Measurements from ENCODE around the gene DCK. TPM values are rescaled to one million over a fixed set of nuclear protein-coding genes. Genes with fewer than 3 reads are reported as not detected.

The DCK gene
- 61.2 TPM for polyA plus RNA-seq (2012; ENCODE audit: insufficient read depth, insufficient read length)

GRCh38 chr4:70993181-70994068 lies at the start of gene DCK:
Gene DCK (plus strand): TSS chr4:70993649. CDS start chr4:70993836, 187 bp downstream.
- DNase-seq (ENCODE audit: low read depth, low spot score), result peak; percentile 86
- H3K4me3 ChIP-seq (ENCODE audit: low read length), result peak within 1 kb of the TSS; percentile 93

- DNase-seq (ENCODE audit: low read depth, low spot score), result no peak
- no peak overlapping the region for H3K4me3 ChIP-seq (ENCODE audit: low read length)
Observed at GRCh38 chr4:70945046-70945445, 48.4 kb upstream of the DCK start.

- DNase-seq (ENCODE audit: low read depth, low spot score), result no peak
Observed at GRCh38 chr4:70945452-70946055, 47.9 kb upstream of the DCK start.

GRCh38 chr4:70946939-70947338 lies 46.5 kb upstream of the DCK start:
- DNase-seq (ENCODE audit: low read depth, low spot score), result no peak
- H3K4me3 ChIP-seq (ENCODE audit: low read length), result no peak overlapping the region

More at GRCh38 chr4:70945452-70946055, 47.9 kb upstream of the DCK start:
- H3K4me3 ChIP-seq (ENCODE audit: low read length), result no peak overlapping the region

- H3K4me3 ChIP-seq (ENCODE audit: low read length), result no peak overlapping the region
- DNase-seq (ENCODE audit: low read depth, low spot score), result no peak
Observed at GRCh38 chr4:70948665-70949260, 44.7 kb upstream of the DCK start.

- H3K4me3 ChIP-seq (ENCODE audit: low read length), result no peak overlapping the region
- DNase-seq (ENCODE audit: low read depth, low spot score), result no peak
Observed at GRCh38 chr4:70954032-70954431, 39.4 kb upstream of the DCK start.

DNA sequence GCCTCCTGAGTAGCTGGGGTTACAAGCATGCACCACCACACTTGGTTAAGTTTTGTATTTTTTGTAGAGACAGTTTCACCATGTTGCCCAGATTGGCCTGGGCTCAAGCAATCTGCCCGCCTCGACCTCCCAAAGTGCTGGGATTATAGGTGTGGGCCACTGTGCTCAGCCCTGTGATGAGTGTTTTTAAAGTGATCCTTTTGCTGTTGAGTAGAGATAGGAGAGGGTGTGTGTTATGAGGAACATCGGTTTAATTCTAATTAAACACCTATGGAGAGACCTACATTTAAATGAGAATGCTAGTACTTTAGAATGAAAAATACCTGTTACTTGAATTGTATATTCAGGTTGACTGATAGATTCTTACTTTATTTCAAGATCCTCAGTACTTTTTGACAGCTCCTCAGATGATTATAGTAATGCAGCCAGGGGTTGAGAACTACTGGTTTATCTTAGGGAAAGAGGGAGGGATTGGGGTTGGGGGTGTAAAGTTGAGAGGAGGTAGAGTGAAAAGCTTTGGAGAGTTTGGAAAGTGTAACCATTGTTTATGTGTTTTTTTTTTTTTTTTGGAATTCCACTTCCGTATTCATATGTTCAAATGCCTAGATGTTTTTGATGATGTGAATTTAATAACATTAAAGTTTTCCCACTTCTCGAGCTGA lies 36.8 kb upstream of the DCK start:
- H3K4me3 ChIP-seq (ENCODE audit: low read length), result no peak overlapping the region

DNA sequence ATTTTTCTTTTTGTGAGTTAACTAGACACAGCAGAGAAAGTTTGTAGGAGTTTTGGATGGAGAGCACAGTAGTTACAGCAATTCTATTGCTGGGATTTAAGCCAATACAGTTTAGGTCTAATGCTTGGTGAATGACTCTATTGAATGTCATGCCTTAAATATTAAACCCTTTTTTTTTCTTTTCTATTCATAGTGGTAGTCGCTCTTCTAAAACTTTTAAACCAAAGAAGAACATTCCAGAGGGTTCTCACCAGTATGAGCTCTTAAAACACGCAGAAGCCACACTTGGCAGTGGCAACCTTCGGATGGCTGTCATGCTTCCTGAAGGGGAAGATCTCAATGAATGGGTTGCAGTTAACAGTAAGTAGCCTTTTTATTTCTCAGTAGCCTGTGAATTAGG lies 34.8 kb upstream of the DCK start:
- H3K4me3 ChIP-seq (ENCODE audit: low read length), result no peak overlapping the region
- no peak for DNase-seq (ENCODE audit: low read depth, low spot score)

More for the DNA sequence above, 36.8 kb upstream of the DCK start:
- no peak for DNase-seq (ENCODE audit: low read depth, low spot score)

DNA sequence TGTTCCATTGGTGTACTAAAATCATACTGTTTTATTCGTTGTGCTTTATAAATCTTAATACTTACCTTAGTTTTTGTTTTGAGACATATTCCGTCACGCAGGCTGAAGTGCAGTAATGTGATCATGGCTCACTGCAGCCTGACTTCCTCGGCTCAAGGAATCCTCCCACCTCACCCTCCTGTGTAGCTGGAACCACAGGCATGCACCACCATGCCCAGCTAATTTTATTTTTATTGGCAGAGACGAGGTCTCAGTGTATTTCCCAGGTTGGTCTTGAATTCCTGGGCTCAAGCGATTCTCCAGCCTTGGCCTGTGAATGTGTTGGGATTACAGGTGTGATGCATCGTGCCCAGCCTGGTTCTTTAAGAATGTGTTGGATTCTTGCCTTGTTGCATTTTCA lies 24.4 kb upstream of the DCK start:
- DNase-seq (ENCODE audit: low read depth, low spot score), result no peak
- no peak overlapping the region for H3K4me3 ChIP-seq (ENCODE audit: low read length)

- DNase-seq (ENCODE audit: low read depth, low spot score), result no peak
- no peak overlapping the region for H3K4me3 ChIP-seq (ENCODE audit: low read length)
Observed at GRCh38 chr4:70976252-70976651, 17.2 kb upstream of the DCK start.

DNA sequence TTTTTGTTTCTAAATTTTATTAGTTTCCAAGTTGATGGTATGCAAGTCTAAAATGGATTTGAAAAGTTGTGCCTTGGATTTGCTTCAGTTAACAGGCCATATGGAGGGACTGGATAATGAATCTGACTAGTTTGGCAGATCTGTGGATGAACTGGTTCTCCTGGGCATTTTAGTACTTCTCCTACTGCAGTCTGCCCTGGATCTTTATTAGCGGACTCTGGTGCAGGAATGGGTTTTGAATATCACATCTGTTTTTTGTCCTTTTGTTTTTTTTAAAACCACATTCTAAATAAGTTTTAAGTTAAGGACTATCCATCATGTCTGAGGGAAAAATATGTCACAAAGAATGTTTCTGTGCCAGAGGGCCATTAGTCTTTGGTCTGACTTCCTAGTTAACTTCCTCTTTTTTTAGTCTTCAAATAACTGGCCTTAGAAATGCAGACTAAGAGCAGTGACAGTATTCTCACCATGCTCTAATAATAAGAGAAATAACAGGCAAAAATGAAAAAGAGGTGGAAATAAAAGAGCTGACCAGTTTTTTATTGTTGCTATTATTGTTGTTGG lies 13.9 kb upstream of the DCK start:
- no peak for DNase-seq (ENCODE audit: low read depth, low spot score)

GRCh38 chr4:70980196-70980595 lies 13.3 kb upstream of the DCK start:
- no peak overlapping the region for H3K4me3 ChIP-seq (ENCODE audit: low read length)
- no peak for DNase-seq (ENCODE audit: low read depth, low spot score)

More for the DNA sequence above, 13.9 kb upstream of the DCK start:
- no peak overlapping the region for H3K4me3 ChIP-seq (ENCODE audit: low read length)

- no peak overlapping the region for H3K4me3 ChIP-seq (ENCODE audit: low read length)
Observed at GRCh38 chr4:70984106-70984505, 9.3 kb upstream of the DCK start.

GRCh38 chr4:70984589-70984988 lies 8.9 kb upstream of the DCK start:
- DNase-seq (ENCODE audit: low read depth, low spot score), result no peak
- no peak overlapping the region for H3K4me3 ChIP-seq (ENCODE audit: low read length)

More at GRCh38 chr4:70984106-70984505, 9.3 kb upstream of the DCK start:
- no peak for DNase-seq (ENCODE audit: low read depth, low spot score)

DNA sequence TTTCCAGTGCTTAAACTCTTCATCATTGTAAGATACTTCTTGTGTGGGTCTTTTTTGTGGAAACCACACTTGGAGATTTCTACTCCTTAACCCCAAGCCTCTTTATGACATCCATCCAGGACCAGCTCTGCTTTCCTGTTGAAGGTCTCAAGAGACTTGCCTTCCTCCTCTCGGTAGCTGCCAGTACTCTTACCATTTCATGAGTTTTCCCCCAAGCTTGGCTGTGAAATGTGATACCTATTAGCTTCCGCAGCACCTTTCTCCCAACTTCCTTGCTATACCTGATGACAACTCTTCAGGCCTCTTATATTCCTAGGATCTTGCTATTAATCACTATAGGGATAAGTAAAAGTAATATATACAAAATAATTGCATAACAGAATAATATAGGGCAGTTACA lies 1.9 kb upstream of the DCK start:
- H3K4me3 ChIP-seq (ENCODE audit: low read length), result no peak overlapping the region
- no peak for DNase-seq (ENCODE audit: low read depth, low spot score)

DNA sequence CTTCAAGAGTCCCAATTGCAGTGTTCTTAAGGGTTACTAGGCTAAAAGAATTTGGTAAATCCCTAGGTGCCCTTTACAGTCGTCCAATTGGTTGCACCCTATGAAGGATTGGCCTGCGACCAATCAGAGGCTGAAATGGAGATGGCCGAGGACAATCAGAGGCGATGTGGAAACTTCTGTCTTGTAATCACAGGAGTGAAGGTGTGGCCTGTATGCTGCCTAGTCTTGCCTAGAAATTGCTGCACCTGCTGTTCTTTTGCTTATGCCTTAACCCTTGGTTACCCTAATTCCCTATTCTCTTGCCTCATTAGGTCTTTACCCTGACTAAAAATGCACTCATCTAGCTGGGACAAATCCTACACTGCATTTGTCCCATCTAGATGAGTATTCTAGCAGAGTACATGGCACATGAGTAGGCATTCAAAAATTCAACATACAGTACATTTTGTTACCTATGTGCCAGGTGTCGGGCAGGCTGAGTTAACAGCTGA lies 1.0 kb upstream of the DCK start:
- H3K4me3 ChIP-seq (ENCODE audit: low read length), result peak overlapping the region; percentile 93
- DNase-seq (ENCODE audit: low read depth, low spot score), result no peak

- no peak for DNase-seq (ENCODE audit: low read depth, low spot score)
- peak overlapping the region; percentile 93 for H3K4me3 ChIP-seq (ENCODE audit: low read length)
Observed at GRCh38 chr4:70994069-70994366, 569 bp downstream of the DCK start.

DNA sequence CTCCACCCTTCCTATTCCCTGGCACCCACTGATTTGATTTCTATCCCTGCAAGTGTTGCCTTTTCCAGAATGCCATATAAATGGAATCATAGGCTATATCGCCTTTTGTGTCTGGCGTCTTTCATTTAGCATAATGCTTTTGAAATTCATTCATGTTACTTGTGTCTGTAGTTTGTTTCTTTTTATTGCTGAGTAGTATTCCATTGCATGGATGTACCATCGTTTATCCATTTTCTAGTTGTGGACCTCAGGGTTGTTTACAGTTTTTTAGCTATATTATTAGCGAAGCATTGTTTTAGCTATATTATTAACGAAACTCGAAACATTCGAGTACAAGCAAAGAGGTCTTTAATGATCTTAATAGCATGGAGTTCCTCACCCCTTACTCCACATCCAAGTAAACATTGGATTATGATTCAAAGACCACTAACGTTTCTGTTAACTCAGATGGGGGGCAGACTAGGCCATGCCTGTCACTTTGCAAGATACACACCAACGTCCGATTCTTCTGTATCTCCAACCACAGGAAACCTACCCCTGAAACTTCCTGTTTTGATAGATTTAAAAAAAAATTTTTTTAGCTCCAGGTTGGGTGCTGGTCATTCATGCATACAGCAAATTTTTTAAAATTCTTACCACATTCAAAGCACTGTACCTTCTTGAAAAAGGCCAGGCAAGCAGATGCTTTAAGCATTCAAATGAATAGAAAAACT lies 1.1 kb downstream of the DCK start:
- peak overlapping the region; percentile 93 for H3K4me3 ChIP-seq (ENCODE audit: low read length)
- DNase-seq (ENCODE audit: low read depth, low spot score), result no peak

DNA sequence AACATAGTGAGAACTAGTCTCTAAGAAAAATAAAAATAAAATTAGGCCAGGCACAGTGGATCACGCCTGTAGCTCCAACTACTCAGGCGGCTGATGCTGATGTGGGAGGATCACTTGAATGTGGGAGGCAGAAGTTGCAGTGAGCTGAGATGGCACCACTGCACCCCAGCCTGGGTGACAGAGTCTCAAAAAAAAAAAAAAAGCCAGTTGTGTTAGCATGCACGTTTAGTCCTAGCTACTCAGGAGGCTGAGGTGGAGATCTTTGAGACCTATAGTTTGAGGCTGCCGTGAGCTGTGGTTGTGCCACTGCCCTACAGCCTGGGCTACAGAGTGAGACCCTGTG lies 2.5 kb downstream of the DCK start:
- H3K4me3 ChIP-seq (ENCODE audit: low read length), result peak overlapping the region; percentile 93
- no peak for DNase-seq (ENCODE audit: low read depth, low spot score)
